Pancreas (tissue), 10 donors: ENCODE data around the gene KLHL1. TPM values are rescaled to one million over a fixed set of nuclear protein-coding genes. Genes with fewer than 3 reads are reported as not detected.

Experiments used
- ATAC-seq, 4 donors: fragments of 200-7000 bp; cut with Tn5 transposase; one replicate each; pipeline versions ENCODE4 v1.8.0 to v1.9.1; 2020; ENCODE audit warnings: mild to moderate bottlenecking in 4 of 4, moderate library complexity in 4 of 4
- DNase-seq, 6 donors: peaks; one replicate each; pipeline ENCODE4 v3.0.0-alpha.2; 2020
- FAIRE-seq: peaks from 2 replicates; lab custom pipeline; 2012; peaks lifted over from hg19 to GRCh38; lab: Jason Lieb, UNC
- H3K27ac ChIP-seq, 4 donors: fragments of 200-600 bp; sonication (generic); 1 replicate in 3 of 4; 2 replicates in 1 of 4; pipeline versions ENCODE4 v1.5.0 to v1.8.0; 2020
- H3K27me3 ChIP-seq, 4 donors: fragments of 200-600 bp; one replicate each; pipeline ENCODE4 v1.8.0; 2021
- H3K36me3 ChIP-seq, 3 donors: fragments of 200-600 bp; sonication (generic) in 1 of 3; one replicate each; pipeline versions ENCODE4 v1.5.0 to v1.8.0; 2020 to 2021
- H3K4me1 ChIP-seq, 3 donors: fragments of 200-600 bp; one replicate each; pipeline ENCODE4 v1.8.0; 2021
- H3K4me3 ChIP-seq, 4 donors: fragments of 200-600 bp; sonication (generic) in 2 of 4; one replicate each; pipeline versions ENCODE4 v1.5.0 to v1.8.0; 2020 to 2021
- H3K9me3 ChIP-seq, 4 donors: fragments of 200-600 bp; one replicate each; pipeline ENCODE4 v1.8.0; 2021
- WGBS, 2 donors: extraction: QIAGEN DNeasy Blood & Tissue Kit; methylation state at CpG; one replicate each; pipeline ENCODE4 v1.1.7; 2013; 5-methylcytosine and 5-hydroxymethylcytosine counted together
- intact Hi-C, 3 donors: fragments of 100-400 bp; cut with DNase I; formaldehyde crosslinking; loops; one replicate each; pipeline versions ENCODE4 v1.11.1 to v1.14.2; 2022
- polyA plus RNA-seq, 2 donors: library from polyadenylated mRNA; stranded (reverse); fragments of 200-250 nt; gene quantifications; one replicate each; pipeline ENCODE4 v1.2.3, GENCODE V29; 2013
- total RNA-seq, 6 donors: library from RNA; stranded (reverse); fragmentation: NEBNext Ultra II Directional in 4 of 6; extraction: Animal tissue kit (Norgen Biotek cat#: 25700) in 4 of 6; gene quantifications; one replicate each; pipeline versions ENCODE4 v1.2.1 to v1.2.4, GENCODE V29; 2021 to 2023
- TF ChIP-seq, protein P1 (sequence below), 4 donors: fragments of 200-600 bp; sonication (generic) in 3 of 4; IDR thresholded peaks; one replicate each; pipeline versions ENCODE4 v1.5.0 to v1.8.0; 2021; ENCODE audit warnings: antibody characterized with exemption in 4 of 4
- donor health status: healthy with polysubstance abuse.
- donor health status: DM: no; HTN: no; CAD: no; lungs with moderate emphysema.
- donor health status: DM: no; HTN: no; CAD: no.
- donor health status: control.
- donor health status: control.
- donor health status: Bipolar disorder and iron deficiency.
- donor health status: DM: yes; HTN: yes; CAD: no.
- donor health status: DM: no; HTN: no; CAD: no.
- donor health status: DM: no; HTN: no; CAD: no.
- donor health status: DM: yes; HTN: yes; CAD: no.

Gene KLHL1
- total and polyA plus RNA-seq, 8 donors = 0.04 to 0.59 (median 0.14) TPM; not detected in 3

DNA sequence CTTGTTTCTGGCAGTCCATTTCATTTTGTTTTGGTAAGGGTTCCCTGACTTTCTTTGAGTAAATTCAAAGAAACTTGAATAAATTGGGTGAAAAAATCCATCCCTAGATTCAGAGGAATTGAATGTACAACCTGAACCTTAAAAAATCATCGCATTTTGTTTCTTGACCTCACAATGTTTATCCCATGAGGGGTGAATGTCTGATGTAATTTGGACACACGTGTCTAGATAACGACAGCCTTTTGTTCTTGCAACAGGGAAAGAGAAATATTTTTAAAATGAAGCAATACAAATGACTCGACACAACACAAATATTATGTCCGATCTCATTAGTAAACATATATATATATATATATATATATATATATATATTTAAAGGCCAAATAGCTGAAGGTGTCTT lies 453.9 kb downstream of the KLHL1 start:
- WGBS, 2 donors = 76 to 91% methylated on average over 5 of the region's 5 CpGs
- intact Hi-C loops = no loop called here
- no peaks in the 10 kb centered on the region for H3K27me3 ChIP-seq
- H3K36me3 ChIP-seq = no peaks in the 10 kb centered on the region
- FAIRE-seq (no peak), DNase-seq (no peak), ATAC-seq (no peak)
- TF ChIP-seq, protein P1, sequence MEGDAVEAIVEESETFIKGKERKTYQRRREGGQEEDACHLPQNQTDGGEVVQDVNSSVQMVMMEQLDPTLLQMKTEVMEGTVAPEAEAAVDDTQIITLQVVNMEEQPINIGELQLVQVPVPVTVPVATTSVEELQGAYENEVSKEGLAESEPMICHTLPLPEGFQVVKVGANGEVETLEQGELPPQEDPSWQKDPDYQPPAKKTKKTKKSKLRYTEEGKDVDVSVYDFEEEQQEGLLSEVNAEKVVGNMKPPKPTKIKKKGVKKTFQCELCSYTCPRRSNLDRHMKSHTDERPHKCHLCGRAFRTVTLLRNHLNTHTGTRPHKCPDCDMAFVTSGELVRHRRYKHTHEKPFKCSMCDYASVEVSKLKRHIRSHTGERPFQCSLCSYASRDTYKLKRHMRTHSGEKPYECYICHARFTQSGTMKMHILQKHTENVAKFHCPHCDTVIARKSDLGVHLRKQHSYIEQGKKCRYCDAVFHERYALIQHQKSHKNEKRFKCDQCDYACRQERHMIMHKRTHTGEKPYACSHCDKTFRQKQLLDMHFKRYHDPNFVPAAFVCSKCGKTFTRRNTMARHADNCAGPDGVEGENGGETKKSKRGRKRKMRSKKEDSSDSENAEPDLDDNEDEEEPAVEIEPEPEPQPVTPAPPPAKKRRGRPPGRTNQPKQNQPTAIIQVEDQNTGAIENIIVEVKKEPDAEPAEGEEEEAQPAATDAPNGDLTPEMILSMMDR (IDR thresholded peaks at IDR 0.05) = no peak
- H3K4me1 ChIP-seq = no peaks in the 10 kb centered on the region
- no peak overlapping the region for H3K27ac ChIP-seq
- no peaks in the 10 kb centered on the region for H3K9me3 ChIP-seq
- H3K4me3 ChIP-seq = no peak overlapping the region

Other genes starting within 250 kb of the KLHL1 start
- gene ATXN8OS, start 626 bp downstream of the KLHL1 start, total RNA-seq = not detected
- gene ATXN8OS, start 626 bp downstream of the KLHL1 start, polyA plus RNA-seq = not detected